C1 segment of cervical spinal cord (tissue), 14 donors: ENCODE results near the gene S100A1.

ENCODE experiments used
- DNase-seq, 14 donors: peaks; one replicate each; lab custom pipeline; 2025; lab: John Stamatoyannopoulos, UW

S100A1 gene

GRCh38 chr1:153680120-153680403 is 51.8 kb downstream of the S100A1 start:
- no peak for DNase-seq
